SU-DHL-6 (cell line): Measurements from ENCODE around the gene RADIL.

Experiments
- CTCF ChIP-seq: fragments of 200-600 bp; sonication (generic); IDR thresholded peaks from one replicate; pipeline ENCODE4 v1.5.1; 2017; ENCODE audit warnings: antibody characterized with exemption, mild to moderate bottlenecking, low read length, moderate library complexity; ENCODE audit not compliant: insufficient read depth, poor library complexity, severe bottlenecking
- EZH2phosphoT487 ChIP-seq: fragments of 200-600 bp; sonication (generic), shearing (Covaris generic); conservative IDR thresholded peaks from 2 replicates; pipeline ENCODE4 v1.6.1; 2018; ENCODE audit warnings: mild to moderate bottlenecking, antibody characterized with exemption, low read length, moderate library complexity, mixed read lengths

GRCh38 chr7:4875391-4875790 lies 8.1 kb downstream of the RADIL start:
- no peak for TF ChIP-seq CTCF
- TF ChIP-seq EZH2phosphoT487, result no peak
